Fibroblast of villous mesenchyme (primary cell): Measurements from ENCODE around the gene RMRP. TPM values are rescaled to one million over a fixed set of nuclear protein-coding genes. Genes with fewer than 3 reads are reported as not detected.
A peak's percentile ranks its signal among the peaks of the same experiment; 100 is the strongest.
"Not testable (repeated sequence)": the region's sequence is repeated elsewhere in the genome, so short reads cannot be mapped to it uniquely, and the experiment has no call there.

ENCODE experiments used
- DNase-seq: peaks from one replicate; pipeline ENCODE4 v3.0.0-alpha.2; 2010; ENCODE audit warnings: low read depth
- H3K4me3 ChIP-seq: 2 replicates; pipeline ENCODE4 v1.5.1; 2011; ENCODE audit warnings: low read depth, mild to moderate bottlenecking, low read length
- CTCF ChIP-seq: IDR thresholded peaks from 2 replicates; pipeline ENCODE4 v1.5.1; 2012; ENCODE audit warnings: low read depth, mild to moderate bottlenecking, low read length; ENCODE audit not compliant: insufficient read depth
- total RNA-seq: library from RNA; depleted of rRNA; stranded (reverse); fragments of >200 nt; gene quantifications from 2 replicates; pipeline ENCODE4 v1.2.3, GENCODE V29; 2012

The RMRP gene
- total RNA-seq, 1 donor: 103,191 TPM

DNA sequence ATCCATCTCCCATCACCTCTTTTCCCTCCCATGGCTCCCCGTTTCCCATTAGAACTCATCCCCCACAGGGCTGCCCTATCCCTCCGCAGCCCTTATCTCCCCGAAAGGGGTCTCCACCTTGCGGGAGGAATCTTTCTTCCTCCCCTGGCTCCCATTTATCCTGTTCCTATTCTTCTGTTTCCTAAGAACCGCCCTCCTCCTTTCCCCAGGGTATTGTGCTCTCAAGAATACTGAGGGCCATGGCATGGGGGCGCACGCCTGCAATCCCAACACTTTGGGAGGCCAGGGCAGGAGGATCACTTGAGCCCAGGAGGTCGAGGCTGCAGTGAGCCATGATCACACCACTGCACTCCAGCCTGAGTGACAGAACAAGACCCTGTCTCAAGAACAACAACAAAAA, 40.3 kb downstream of the RMRP start:
- TF ChIP-seq CTCF: no peak
- no peak overlapping the region for H3K4me3 ChIP-seq
- DNase-seq: no peak

DNA sequence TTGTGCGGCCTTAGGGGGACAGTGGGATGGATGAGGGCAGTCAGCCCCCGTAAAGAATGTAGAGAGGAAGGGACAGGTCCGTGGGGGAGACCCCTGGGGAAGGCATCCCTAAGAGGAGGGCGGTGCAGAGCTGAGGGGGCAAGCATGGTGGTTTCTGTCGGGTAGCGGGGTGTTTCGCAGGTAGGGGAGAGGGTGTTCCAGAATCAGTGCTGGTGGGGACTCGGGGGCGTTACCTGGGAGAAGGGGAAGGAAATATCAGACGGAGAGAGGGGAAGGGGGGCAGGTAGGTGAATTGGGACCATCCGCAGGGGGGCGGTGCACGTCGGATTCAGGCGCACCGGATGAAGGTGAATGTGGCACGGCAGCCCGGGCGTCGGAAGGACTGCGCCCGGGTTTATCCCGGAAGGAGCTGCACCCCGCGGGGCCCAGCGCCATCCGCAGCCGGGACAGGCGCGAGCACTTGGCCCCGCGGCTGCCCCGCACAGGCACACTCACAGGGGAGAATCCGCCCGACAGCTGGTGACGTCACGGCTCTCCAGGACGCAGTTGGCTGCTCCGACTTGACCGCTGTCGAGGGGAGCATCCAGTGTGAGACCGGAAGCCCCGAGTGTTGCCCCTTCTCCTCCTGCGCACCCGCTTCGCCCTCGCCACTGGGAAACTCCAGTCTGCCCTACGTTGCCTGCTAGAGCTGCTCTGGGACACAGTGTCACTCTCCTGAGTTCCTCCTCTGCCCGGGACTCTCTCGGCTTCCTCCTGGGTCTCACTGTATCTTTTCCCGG, 40.9 kb downstream of the RMRP start:
- DNase-seq: peak; percentile 74
- peak overlapping the region; percentile 37 for H3K4me3 ChIP-seq
- no peak for TF ChIP-seq CTCF

- DNase-seq: no peak
- no peak for TF ChIP-seq CTCF
- no peak overlapping the region for H3K4me3 ChIP-seq
Observed at GRCh38 chr9:35615981-35616680, 41.7 kb downstream of the RMRP start.

GRCh38 chr9:35612843-35613242, 45.0 kb downstream of the RMRP start:
- TF ChIP-seq CTCF: no peak
- DNase-seq: no peak
- no peak overlapping the region for H3K4me3 ChIP-seq

DNA sequence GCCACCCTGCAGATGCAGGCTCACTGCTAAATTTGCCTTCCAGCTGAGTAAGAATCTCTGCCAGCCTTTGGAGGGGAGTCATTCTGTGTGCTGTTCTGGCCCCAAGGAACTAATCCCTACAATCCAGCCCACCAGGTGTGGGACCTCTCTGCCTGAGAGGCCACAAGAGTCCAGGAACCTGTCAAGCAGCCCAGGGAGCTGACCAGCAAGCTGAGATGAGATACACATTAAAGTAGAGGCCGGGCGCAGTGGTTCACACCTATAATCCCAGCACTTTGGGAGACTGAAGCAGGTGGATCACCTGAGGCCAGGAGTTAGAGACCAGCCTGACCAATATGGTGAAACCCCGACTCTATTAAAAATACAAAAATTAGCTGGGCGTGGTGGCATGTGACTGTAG, 45.8 kb downstream of the RMRP start:
- not testable (repeated sequence) for H3K4me3 ChIP-seq, DNase-seq

GRCh38 chr9:35611230-35611797, 46.5 kb downstream of the RMRP start:
- peak; percentile 43 for DNase-seq
- H3K4me3 ChIP-seq: no peak overlapping the region
- peak; percentile 78 for TF ChIP-seq CTCF

DNA sequence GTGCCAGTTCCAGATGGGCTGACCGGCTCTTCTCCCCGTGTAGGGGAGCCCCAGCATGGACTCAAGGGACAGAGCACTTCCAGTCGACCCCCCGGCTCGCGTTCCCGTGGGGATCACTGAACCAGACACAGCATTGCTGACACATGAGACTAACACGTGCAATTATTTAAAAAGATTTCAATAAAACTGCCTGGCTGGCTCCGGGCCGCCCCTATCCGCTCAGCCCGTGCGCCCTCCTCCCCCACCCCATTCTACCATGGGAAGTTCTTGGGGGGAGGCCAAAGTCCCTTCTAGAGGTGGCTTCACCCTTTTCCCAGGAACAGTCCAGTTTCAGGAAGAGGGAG, 48.0 kb downstream of the RMRP start:
- no peak for DNase-seq
- no peak for TF ChIP-seq CTCF
- H3K4me3 ChIP-seq: no peak overlapping the region
